H9 (cell line): ENCODE data around the gene RAD51AP2. TPM values are rescaled to one million over a fixed set of nuclear protein-coding genes. Genes with fewer than 3 reads are reported as not detected.

Source experiments
- DNase-seq: peaks from one replicate; pipeline ENCODE4 v3.0.0-alpha.2; 2017
- H2AFZ ChIP-seq: one replicate; pipeline ENCODE4 v1.6.1; 2013; ENCODE audit warnings: mild to moderate bottlenecking, low read length, control low read depth, moderate library complexity
- H2AK5ac ChIP-seq: 2 replicates; pipeline ENCODE4 v1.6.1; 2013; ENCODE audit warnings: low read length, control low read depth, mixed read lengths; ENCODE audit not compliant: insufficient read length
- H2BK120ac ChIP-seq: one replicate; pipeline ENCODE4 v1.6.1; 2013; ENCODE audit warnings: low read depth, mild to moderate bottlenecking, low read length, control low read depth, inconsistent platforms; ENCODE audit not compliant: poor library complexity, severe bottlenecking
- H2BK12ac ChIP-seq: 2 replicates; pipeline ENCODE4 v1.6.1; 2013; ENCODE audit warnings: low read length, control low read depth, mixed read lengths, low read depth; ENCODE audit not compliant: insufficient read length
- H2BK15ac ChIP-seq: 2 replicates; pipeline ENCODE4 v1.6.1; 2013; ENCODE audit warnings: low read depth, low read length, control low read depth
- H2BK20ac ChIP-seq: one replicate; pipeline ENCODE4 v1.6.1; 2013; ENCODE audit warnings: low read depth, mild to moderate bottlenecking, low read length, control low read depth, inconsistent platforms; ENCODE audit not compliant: poor library complexity, severe bottlenecking
- H2BK5ac ChIP-seq: 2 replicates; pipeline ENCODE4 v1.6.1; 2013; ENCODE audit warnings: low read length, control low read depth, mixed read lengths; ENCODE audit not compliant: insufficient read length
- H3K14ac ChIP-seq: 2 replicates; pipeline ENCODE4 v1.6.1; 2013; ENCODE audit warnings: low read length, control low read depth; ENCODE audit not compliant: insufficient read depth
- H3K18ac ChIP-seq: 2 replicates; pipeline ENCODE4 v1.6.1; 2013; ENCODE audit warnings: low read depth, mild to moderate bottlenecking, mixed read lengths, low read length, control low read depth; ENCODE audit not compliant: insufficient read length
- H3K23ac ChIP-seq: 2 replicates; pipeline ENCODE4 v1.6.1; 2013; ENCODE audit warnings: low read length, control low read depth, mixed read lengths, low read depth; ENCODE audit not compliant: insufficient read length
- H3K23me2 ChIP-seq: 2 replicates; pipeline ENCODE4 v1.6.1; 2013; ENCODE audit warnings: low read depth, mild to moderate bottlenecking, mixed read lengths, low read length, control low read depth; ENCODE audit not compliant: insufficient read length, poor library complexity, severe bottlenecking
- H3K27ac ChIP-seq: 2 replicates; pipeline ENCODE4 v1.5.1; 2013; ENCODE audit warnings: low read length, control low read depth, mixed read lengths, low read depth; ENCODE audit not compliant: insufficient read length
- H3K27me3 ChIP-seq: 2 replicates; pipeline ENCODE4 v1.6.1; 2013; ENCODE audit warnings: low read length, control low read depth, inconsistent platforms; ENCODE audit not compliant: insufficient read depth
- H3K4ac ChIP-seq: 2 replicates; pipeline ENCODE4 v1.6.1; 2013; ENCODE audit warnings: low read depth, mild to moderate bottlenecking, control low read depth, inconsistent platforms, low read length, moderate library complexity
- H3K4me1 ChIP-seq: 2 replicates; pipeline ENCODE4 v1.6.1; 2013; ENCODE audit warnings: low read length, control low read depth, inconsistent platforms; ENCODE audit not compliant: insufficient read depth
- H3K4me2 ChIP-seq: 2 replicates; pipeline ENCODE4 v1.6.1; 2013; ENCODE audit warnings: low read length, control low read depth, mixed read lengths; ENCODE audit not compliant: insufficient read length, insufficient read depth
- H3K56ac ChIP-seq: 2 replicates; pipeline ENCODE4 v1.6.1; 2013; ENCODE audit warnings: low read depth, mild to moderate bottlenecking, mixed read lengths, low read length, control low read depth; ENCODE audit not compliant: insufficient read length
- H3K79me1 ChIP-seq: 2 replicates; pipeline ENCODE4 v1.6.1; 2013; ENCODE audit warnings: low read depth, mild to moderate bottlenecking, moderate library complexity, low read length, control low read depth, inconsistent platforms; ENCODE audit not compliant: insufficient read depth, poor library complexity, severe bottlenecking
- H3K79me2 ChIP-seq: 2 replicates; pipeline ENCODE4 v1.6.1; 2013; ENCODE audit warnings: low read length, control low read depth, inconsistent platforms; ENCODE audit not compliant: insufficient read depth
- H3K9ac ChIP-seq: 2 replicates; pipeline ENCODE4 v1.6.1; 2013; ENCODE audit warnings: low read length, control low read depth, mixed read lengths; ENCODE audit not compliant: insufficient read length; ENCODE audit errors: extremely low read depth
- H3K9me3 ChIP-seq: one replicate; pipeline ENCODE4 v1.6.1; 2013; ENCODE audit warnings: low read depth, low read length, inconsistent platforms; ENCODE audit not compliant: control insufficient read depth
- H3T11ph ChIP-seq: one replicate; pipeline ENCODE4 v1.6.1; 2013; ENCODE audit warnings: mild to moderate bottlenecking, low read length, control low read depth, inconsistent platforms
- H4K20me1 ChIP-seq: one replicate; pipeline ENCODE4 v1.6.1; 2013; ENCODE audit not compliant: control insufficient read depth, insufficient read length, insufficient read depth
- H4K5ac ChIP-seq: 2 replicates; pipeline ENCODE4 v1.6.1; 2013; ENCODE audit warnings: low read depth, mild to moderate bottlenecking, mixed read lengths, low read length, control low read depth; ENCODE audit not compliant: insufficient read length
- H4K8ac ChIP-seq: replicated peaks from 2 replicates; pipeline ENCODE4 v1.6.1; 2013; ENCODE audit warnings: low read length, control low read depth, mixed read lengths, low read depth; ENCODE audit not compliant: insufficient read length
- H4K91ac ChIP-seq: 2 replicates; pipeline ENCODE4 v1.6.1; 2013; ENCODE audit warnings: low read depth, mild to moderate bottlenecking, moderate library complexity, mixed read lengths, low read length, control low read depth; ENCODE audit not compliant: insufficient read length
- H3K27ac Mint-ChIP-seq, 3 experiments: 2 replicates in 2 of 3; 3 replicates in 1 of 3; pipeline ENCODE4 v1.8.0; 2020 to 2021; ENCODE audit warnings: mixed read lengths in 3 of 3, mild to moderate bottlenecking in 1 of 3, moderate library complexity in 1 of 3
- H3K27me3 Mint-ChIP-seq: 2 replicates; pipeline ENCODE4 v1.8.0; 2021; ENCODE audit warnings: low read depth, mild to moderate bottlenecking, moderate library complexity, mixed read lengths
- H3K36me3 Mint-ChIP-seq, 3 experiments: 2 replicates in 2 of 3; 3 replicates in 1 of 3; pipeline ENCODE4 v1.8.0; 2020 to 2021; ENCODE audit warnings: low read depth in 3 of 3, mixed read lengths in 3 of 3; ENCODE audit not compliant: insufficient read depth in 1 of 3
- H3K4me1 Mint-ChIP-seq, 2 experiments: 2 replicates each; pipeline ENCODE4 v1.8.0; 2020; ENCODE audit warnings: mixed read lengths in 2 of 2
- H3K4me3 Mint-ChIP-seq, 2 experiments: 2 replicates in 1 of 2; 3 replicates in 1 of 2; pipeline ENCODE4 v1.8.0; 2020 to 2021; ENCODE audit warnings: mild to moderate bottlenecking in 2 of 2, mixed read lengths in 2 of 2, moderate library complexity in 1 of 2
- H3K9me3 Mint-ChIP-seq, 2 experiments: 2 replicates in 1 of 2; 3 replicates in 1 of 2; pipeline ENCODE4 v1.8.0; 2020; ENCODE audit warnings: mild to moderate bottlenecking in 2 of 2, mixed read lengths in 2 of 2, moderate library complexity in 1 of 2
- total RNA-seq: library from RNA; stranded (reverse); gene quantifications from 2 replicates; pipeline ENCODE4 v1.2.1, GENCODE V29; 2021
- TF ChIP-seq, protein P1 (sequence below): fragments of 200-600 bp; sonication (generic); conservative IDR thresholded peaks from 3 replicates; pipeline ENCODE4 v1.8.0; 2021; ENCODE audit warnings: antibody characterized with exemption, mild to moderate bottlenecking

RAD51AP2 gene
- total RNA-seq, 1 experiment from 2014 or later, result 0.07 TPM

DNA sequence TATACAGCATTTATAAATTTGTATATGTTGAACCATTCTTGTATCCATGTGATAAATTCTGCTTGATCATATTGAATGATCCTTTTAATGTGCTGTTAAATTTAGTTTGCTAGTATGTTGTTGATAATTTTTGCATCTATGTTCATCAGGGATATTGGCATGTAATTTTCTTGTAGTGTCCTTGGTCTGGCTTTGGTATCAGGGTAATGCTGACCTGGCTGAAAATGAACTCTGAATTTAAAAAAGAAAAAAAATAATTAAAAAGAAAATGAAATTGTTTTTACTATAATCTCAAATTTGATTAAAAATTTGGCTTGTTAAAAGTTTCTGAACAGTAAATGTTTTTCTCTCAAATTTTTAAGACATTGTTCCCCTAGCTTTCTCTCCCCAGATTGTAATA, 46.3 kb downstream of the RAD51AP2 start:
- Histone ChIP-seq H3K79me2 (no peaks in the 10 kb centered on the region), H4K5ac (no peak overlapping the region), H2BK20ac (no peak overlapping the region), H3K9ac (no peak overlapping the region), H2AK5ac (no peak overlapping the region), H3K23ac (no peak overlapping the region), H3K14ac (no peak overlapping the region), H4K8ac (no peak overlapping the region), H4K91ac (no peak overlapping the region), H2AFZ (no peak overlapping the region), H3K4me2 (no peak overlapping the region), H3K56ac (no peak overlapping the region), H3K23me2 (no peaks in the 10 kb centered on the region), H2BK120ac (no peak overlapping the region), H3T11ph (no peak overlapping the region), H3K9me3 (no peaks in the 10 kb centered on the region), H3K4me1 (peaks cover 5% of the 10 kb centered on the region; the same call in 1 of the 2 replicates), H2BK15ac (no peak overlapping the region), H3K79me1 (no peaks in the 10 kb centered on the region), H3K27ac (no peak overlapping the region), H3K18ac (no peak overlapping the region), H3K4ac (no peak overlapping the region), H2BK5ac (no peak overlapping the region), H4K20me1 (no peaks in the 10 kb centered on the region), H2BK12ac (no peak overlapping the region), H3K27me3 (no peaks in the 10 kb centered on the region)
- no peak for DNase-seq
- no peak overlapping the region for H3K4me3 Mint-ChIP-seq
- H3K27me3 Mint-ChIP-seq, result no peaks in the 10 kb centered on the region; the same call in 1 of the 2 replicates
- peaks cover 32 to 34% of the 10 kb centered on the region in 2 experiments for H3K9me3 Mint-ChIP-seq
- no peak overlapping the region for H3K27ac Mint-ChIP-seq
- TF ChIP-seq, protein P1, sequence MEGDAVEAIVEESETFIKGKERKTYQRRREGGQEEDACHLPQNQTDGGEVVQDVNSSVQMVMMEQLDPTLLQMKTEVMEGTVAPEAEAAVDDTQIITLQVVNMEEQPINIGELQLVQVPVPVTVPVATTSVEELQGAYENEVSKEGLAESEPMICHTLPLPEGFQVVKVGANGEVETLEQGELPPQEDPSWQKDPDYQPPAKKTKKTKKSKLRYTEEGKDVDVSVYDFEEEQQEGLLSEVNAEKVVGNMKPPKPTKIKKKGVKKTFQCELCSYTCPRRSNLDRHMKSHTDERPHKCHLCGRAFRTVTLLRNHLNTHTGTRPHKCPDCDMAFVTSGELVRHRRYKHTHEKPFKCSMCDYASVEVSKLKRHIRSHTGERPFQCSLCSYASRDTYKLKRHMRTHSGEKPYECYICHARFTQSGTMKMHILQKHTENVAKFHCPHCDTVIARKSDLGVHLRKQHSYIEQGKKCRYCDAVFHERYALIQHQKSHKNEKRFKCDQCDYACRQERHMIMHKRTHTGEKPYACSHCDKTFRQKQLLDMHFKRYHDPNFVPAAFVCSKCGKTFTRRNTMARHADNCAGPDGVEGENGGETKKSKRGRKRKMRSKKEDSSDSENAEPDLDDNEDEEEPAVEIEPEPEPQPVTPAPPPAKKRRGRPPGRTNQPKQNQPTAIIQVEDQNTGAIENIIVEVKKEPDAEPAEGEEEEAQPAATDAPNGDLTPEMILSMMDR, result no peak
- H3K36me3 Mint-ChIP-seq, result peaks cover 12 to 32% (median 23%) of the 10 kb centered on the region in 3 experiments
- H3K4me1 Mint-ChIP-seq, result peaks cover 17 to 18% of the 10 kb centered on the region in 2 experiments
